DMS79 treated with DMSO at 0.1 percent for 48 hours (cell line): ENCODE measurements around the gene STK11.

Source experiments
- DNase-seq: peaks from one replicate; lab custom pipeline; 2025; lab: John Stamatoyannopoulos, UW

Gene STK11

GRCh38 chr19:1205114-1206099, at the start of gene STK11:
Gene STK11 (plus strand): TSS chr19:1205778. CDS start chr19:1206914, 1,136 bp downstream.
- DNase-seq: peak; percentile 91

DNA sequence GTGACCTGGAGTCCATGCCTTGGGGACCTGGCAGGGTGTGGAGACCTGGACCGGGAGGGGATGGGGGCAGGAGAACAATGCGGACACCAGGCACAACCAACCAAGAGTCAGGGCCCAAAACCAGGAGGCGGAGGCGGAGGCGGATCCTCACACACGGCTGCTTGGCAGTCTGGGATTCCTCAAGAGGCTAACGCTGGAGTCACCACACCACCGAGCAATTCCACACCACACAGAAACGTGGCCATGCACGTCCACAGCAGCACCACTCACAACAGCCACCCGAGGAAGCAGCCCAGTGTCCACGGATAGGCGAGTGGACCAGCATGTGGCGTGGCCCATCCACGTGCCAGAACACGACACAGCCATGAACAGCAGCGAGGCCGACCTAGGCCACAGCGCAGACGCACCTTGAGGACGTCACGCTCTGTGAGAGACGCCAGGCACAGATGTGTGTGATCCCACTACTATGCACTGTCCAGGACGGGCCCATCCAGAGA, 49.2 kb upstream of the STK11 start:
- no peak for DNase-seq

DNA sequence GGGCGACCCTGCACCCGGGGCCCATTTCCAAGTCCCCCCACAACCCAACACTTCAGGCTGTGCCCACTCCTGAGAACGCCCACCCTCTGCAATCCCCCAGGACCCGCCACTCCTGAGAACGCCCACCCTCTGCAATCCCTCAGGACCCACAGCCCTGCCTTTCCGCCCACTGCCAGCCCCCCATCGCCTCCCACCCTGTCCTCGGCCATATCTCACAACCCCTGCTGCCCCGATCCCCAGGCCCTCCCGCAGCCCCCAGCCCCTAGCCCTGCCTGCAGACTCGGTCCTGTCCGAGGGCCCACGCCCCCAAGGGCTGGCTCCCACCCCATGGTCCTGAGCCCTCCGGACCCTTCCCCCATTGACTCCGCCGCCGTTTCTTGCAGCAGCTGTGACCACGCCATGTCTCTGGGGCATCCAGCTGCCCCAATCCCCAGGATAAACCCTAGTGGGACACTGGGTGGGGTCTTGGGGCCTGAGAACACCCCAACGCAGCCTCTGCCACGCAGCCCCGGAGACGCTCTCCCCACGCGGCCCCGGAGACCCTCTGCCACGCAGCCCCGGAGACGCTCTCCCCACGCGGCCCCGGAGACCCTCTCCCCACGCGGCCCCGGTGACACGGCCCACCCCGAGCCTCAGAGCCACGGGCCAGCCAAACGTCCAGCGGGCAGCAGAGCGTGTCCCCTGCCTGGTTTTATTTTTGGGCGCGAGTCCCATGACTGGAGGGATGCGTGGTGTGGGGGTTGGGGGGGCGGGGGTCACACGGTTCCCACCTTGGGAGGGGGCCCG, 48.6 kb upstream of the STK11 start:
- DNase-seq: no peak

DNA sequence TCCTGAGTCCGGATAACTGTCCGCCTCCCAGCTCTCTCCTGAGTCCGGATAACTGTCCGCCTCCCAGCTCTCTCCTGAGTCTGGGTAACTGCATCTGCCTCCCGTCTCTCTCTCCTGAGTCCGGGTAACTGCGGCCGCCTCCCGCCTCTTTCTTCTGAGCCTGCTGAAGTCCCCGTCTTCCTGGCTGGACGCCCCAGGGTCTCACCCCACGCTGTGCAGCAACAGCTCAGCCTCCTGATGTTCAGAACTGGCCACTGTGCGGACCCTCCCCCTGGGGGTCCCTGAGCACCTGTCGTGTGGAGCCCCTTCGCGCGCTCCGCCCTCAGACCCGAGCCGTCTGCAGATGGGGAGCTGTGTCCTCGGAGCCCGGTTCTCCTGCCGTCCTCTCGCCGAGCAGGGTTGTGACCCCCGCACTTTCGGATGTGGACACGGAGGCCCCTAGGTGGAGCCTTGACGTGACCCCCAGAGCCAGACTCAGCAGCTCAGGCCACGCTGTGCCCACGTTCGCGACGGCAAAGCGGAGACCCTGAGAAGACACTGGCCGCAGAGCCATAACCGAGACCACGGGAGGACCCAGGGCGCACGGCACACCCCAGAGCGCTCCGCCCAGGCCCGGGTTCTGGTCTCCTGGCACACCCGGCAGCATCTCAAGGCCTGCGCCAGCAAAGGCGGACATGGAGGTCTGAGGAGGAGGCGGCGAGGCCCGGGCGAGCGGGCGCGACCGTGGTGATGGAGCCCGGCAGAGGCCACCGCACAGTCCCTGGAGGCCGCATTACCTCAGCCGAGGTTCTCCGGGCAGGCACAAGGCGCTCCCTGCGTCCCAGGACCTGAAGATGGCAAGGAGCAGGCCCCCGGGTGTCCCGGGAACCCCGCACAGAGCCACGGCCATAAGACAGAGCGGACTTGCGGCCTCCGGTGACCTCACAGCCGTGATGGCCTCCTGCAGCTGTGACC, 47.4 kb upstream of the STK11 start:
- no peak for DNase-seq

DNA sequence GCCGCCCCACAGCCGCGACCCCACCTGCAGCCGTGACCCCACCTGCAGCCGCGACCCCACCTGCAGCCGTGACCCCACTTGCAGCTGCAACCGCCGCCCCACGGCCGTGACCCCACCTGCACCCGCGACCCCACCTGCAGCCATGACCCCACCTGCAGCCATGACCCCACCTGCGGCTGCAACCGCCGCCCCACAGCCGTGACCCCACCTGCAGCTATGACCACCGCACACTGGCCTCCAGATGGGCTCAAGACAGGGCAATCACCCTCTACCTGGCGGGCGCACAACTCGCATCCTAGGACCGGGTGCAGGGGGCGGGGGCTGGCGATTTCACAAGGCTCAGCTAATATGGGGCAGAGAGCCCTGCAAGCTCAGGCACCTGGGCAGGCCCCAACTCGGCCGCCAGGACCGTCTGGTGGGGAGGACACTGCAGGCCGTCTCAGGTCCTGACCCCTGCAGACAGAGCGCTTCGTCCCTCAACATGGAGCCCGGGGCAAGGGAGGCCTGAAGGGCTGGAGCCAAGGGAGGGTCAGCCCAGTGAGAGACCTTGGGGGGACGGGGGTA, 46.6 kb upstream of the STK11 start:
- no peak for DNase-seq

DNA sequence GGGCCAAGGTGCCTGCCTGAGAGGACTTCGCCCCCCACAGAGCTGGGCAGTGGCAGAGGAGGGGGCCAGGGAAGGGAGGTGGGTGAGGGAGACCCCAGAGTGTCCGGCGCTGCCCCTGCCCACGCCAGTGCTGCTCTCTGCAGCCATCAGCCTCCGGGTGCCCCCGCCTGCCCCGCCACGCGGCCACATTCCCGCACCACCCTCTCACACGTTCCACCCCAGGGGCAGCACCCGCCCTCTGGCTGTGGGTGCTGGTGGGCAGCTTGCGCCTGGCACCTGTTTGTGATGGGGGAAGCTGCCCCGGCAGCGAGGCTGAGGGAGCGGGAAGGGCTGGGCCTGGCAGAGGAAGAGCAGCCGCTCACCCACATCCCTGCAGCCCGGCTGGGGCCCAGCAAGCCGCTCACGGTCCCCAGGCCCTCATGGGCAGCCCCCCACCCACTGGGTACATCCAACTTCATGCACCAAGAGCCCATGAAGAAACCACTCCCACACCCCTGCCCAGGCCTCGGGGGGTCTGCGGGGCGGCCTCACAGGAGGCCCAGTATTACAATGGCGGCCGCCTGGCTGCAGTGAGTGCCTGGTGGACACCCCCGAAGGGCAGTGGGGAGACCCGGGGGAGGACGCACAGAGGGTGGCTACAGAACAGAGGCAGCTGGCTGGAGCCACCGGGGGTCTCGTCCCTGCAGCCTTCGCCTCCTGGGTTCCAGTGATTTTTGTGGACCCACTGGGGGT, 45.5 kb upstream of the STK11 start:
- no peak for DNase-seq

DNA sequence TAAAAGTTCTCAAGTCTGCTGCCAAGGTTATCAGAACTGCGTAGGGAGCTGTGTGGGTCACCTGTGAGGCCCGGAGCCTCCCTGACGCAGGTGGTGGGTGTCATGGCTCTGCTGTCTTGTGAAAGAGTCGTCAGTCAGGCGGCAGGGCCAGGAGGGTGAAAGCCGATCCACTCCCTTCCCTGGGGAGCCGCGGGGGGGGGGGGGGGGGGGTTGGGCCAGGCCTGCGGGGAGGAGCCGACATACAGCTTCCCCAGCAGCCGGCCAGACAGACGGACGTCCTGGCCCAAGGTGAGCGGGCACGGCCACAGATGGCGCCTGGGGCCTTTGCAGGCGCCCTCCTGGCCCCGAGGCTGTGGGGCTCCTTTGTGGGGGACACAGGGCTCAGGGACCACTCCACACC, 43.9 kb upstream of the STK11 start:
- no peak for DNase-seq

GRCh38 chr19:1162404-1163282, 42.9 kb upstream of the STK11 start:
- no peak for DNase-seq

GRCh38 chr19:1163283-1163933, 42.2 kb upstream of the STK11 start:
- DNase-seq: no peak

DNA sequence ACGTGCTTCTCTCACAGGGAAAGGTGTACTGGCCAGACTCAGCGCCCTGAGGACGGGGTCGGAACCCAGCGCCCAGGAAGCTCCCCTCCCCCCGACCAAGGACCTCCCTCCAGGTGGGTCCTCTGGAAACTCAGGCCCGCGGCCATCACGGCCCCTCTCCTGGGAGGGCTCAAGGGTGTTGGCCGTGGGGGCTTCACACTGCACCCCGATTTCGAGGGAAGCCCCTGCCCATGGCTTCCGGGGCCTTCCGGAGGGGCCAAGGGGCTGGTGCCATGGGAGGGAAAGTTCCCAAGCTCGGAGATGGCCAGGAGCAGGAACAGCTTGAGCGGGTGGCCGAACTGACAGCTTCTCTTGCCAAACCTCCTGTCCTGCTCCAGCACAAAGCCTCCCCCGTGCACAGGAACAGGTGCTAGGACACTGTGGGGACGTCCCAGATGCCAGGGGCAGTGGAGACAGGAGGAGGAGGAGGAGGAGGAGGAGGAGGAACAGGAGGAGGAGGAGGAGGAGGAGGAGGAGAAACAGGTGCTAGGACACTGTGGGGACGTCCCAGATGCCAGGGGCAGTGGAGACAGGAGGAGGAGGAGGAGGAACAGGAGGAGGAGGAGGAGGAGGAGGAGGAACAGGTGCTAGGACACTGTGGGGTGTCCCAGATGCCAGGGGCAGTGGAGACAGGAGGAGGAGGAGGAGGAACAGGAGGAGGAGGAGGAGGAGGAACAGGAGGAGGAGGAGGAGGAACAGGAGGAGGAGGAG, 41.5 kb upstream of the STK11 start:
- no peak for DNase-seq

GRCh38 chr19:1164684-1165531, 40.7 kb upstream of the STK11 start:
- DNase-seq: no peak

- no peak for DNase-seq
Observed at GRCh38 chr19:1166872-1167573, 38.6 kb upstream of the STK11 start.

DNA sequence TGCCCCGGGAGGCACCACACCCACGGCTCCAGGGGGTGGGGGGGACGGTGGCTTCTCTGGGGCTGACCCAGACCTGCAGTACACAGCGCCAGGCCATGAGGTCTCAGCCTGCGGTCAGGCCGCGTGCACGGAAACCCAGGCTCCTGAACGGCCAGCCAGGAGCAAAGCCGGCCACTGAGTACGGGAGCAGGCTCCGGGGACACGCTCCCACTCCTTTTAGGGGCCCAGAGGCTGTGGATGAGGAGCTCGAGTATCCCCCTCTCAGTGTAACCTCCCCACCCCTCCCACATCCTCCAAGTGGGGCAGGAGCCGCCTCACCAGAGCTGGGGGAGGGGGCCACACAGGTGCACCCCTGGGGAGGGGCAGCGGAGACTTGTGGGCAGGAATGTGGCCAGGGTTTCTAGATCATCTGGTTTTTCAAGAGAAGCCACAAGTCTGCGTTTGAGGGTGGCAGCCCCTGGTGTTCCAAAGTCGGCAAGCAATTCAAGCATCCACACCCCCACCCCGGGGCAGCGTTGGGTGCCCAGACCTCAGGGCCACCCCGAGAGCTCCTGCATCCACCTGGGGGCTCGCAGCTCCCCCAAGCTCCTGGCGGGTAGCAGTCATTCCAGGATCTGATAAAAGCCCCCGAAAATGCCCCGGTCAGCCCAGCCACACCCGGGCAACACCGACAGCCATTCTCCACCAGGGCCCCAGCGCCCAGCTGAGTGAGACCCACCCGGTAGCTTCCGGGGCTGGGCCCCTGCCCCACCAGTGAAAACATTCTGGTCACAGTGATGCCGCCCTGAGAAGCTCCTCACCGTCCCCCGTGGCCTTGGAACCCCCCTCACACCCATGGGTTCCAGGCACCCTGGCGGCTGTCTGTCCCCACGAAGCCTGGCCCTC, 37.6 kb upstream of the STK11 start:
- DNase-seq: no peak

GRCh38 chr19:1168572-1169410, 36.8 kb upstream of the STK11 start:
- no peak for DNase-seq

DNA sequence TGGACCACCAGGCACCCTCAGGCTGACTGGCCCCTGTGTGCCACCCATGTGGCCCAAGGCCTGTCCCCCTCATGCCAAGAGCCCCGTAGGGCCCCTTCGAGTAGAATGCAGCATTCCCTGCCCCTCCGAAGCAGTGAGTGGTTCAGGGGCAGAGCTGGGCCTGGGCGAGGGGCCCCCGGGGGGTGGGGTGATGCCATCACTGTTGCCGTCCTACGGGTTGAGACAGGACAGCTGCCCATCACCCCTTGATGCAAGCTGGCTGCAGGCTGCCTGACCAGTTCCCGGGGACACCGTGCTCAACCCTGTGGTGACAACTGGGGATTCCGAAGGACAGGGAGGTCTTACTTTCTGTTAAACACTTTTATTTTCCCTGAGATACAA, 36.2 kb upstream of the STK11 start:
- no peak for DNase-seq
